NT2/D1 (cell line): Measurements from ENCODE around the gene MAP3K4.

Experiments used
- DNase-seq: peaks from one replicate; pipeline ENCODE4 v3.0.0-alpha.2; 2011; ENCODE audit warnings: low read depth, low spot score
- H3K27me3 ChIP-seq: 2 replicates; pipeline ENCODE4 v1.6.0; 2011; ENCODE audit warnings: mild to moderate bottlenecking; ENCODE audit not compliant: insufficient read length, insufficient read depth
- H3K36me3 ChIP-seq: 2 replicates; pipeline ENCODE4 v1.6.1; 2011; ENCODE audit warnings: mild to moderate bottlenecking, low read length, mixed read lengths; ENCODE audit not compliant: insufficient read depth, insufficient read length
- H3K4me1 ChIP-seq: 2 replicates; pipeline ENCODE4 v1.5.1; 2011; ENCODE audit not compliant: insufficient read depth, insufficient read length
- H3K4me3 ChIP-seq: 2 replicates; pipeline ENCODE4 v1.5.1; 2011; ENCODE audit warnings: low read depth; ENCODE audit not compliant: insufficient read length
- H3K9ac ChIP-seq: 2 replicates; pipeline ENCODE4 v1.6.0; 2011; ENCODE audit warnings: low read depth; ENCODE audit not compliant: insufficient read length
- H3K9me3 ChIP-seq: 2 replicates; pipeline ENCODE4 v1.5.1; 2011; ENCODE audit warnings: mild to moderate bottlenecking, low read length; ENCODE audit not compliant: insufficient read depth
- SUZ12 ChIP-seq: IDR thresholded peaks from 2 replicates; pipeline ENCODE4 v1.6.1; 2011; ENCODE audit not compliant: insufficient read length, insufficient read depth; ENCODE audit errors: extremely low read depth
- YY1 ChIP-seq: IDR thresholded peaks from 2 replicates; pipeline ENCODE4 v1.6.1; 2011; ENCODE audit not compliant: insufficient read length, insufficient read depth
- ZNF274 ChIP-seq: IDR thresholded peaks from 2 replicates; pipeline ENCODE4 v1.6.1; 2011; ENCODE audit warnings: mild to moderate bottlenecking, low read depth, low read length

MAP3K4 gene

GRCh38 chr6:161050134-161050765 is 58.7 kb downstream of the MAP3K4 start:
- Histone ChIP-seq H3K9ac (no peak overlapping the region), H3K27me3 (no peaks in the 10 kb centered on the region), H3K9me3 (no peaks in the 10 kb centered on the region), H3K4me3 (no peak overlapping the region), H3K4me1 (no peaks in the 10 kb centered on the region), H3K36me3 (peaks cover 23% of the 10 kb centered on the region)
- TF ChIP-seq YY1 (no peak), SUZ12 (no peak), ZNF274 (no peak)
- DNase-seq: no peak

- Histone ChIP-seq H3K36me3 (peaks cover 23% of the 10 kb centered on the region), H3K9me3 (no peaks in the 10 kb centered on the region), H3K4me1 (no peaks in the 10 kb centered on the region), H3K27me3 (no peaks in the 10 kb centered on the region), H3K4me3 (no peak overlapping the region), H3K9ac (no peak overlapping the region)
- no peak for DNase-seq
- TF ChIP-seq SUZ12 (no peak), YY1 (no peak), ZNF274 (no peak)
These were observed 61.5 kb downstream of the MAP3K4 start for GRCh38 chr6:161053103-161053502.

DNA sequence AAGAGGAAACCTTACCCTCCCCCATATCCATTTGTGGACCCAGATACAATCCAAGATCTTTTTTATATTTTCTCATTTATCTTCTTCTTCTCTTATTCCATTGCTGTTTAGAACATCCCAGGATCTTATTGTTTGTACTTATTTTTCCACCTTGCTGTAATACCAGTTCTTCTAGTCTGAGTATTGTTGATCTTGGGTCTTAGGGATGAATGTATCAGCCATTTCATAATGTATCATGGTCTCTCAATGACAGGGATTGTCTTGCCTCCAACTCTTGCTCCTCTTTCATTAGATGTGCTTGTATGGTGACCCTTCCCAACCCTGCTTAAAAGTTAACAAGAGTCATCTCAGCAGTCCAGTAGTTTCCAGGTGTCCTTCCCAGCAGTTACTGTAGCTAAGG is 63.3 kb downstream of the MAP3K4 start:
- TF ChIP-seq ZNF274 (no peak), SUZ12 (no peak), YY1 (no peak)
- H3K36me3 ChIP-seq: peaks cover 9% of the 10 kb centered on the region
- H3K4me1 ChIP-seq: no peaks in the 10 kb centered on the region
- H3K4me3 ChIP-seq: no peak overlapping the region
- H3K27me3 ChIP-seq: no peaks in the 10 kb centered on the region
- H3K9me3 ChIP-seq: no peaks in the 10 kb centered on the region
- no peak for DNase-seq
- H3K9ac ChIP-seq: no peak overlapping the region

DNA sequence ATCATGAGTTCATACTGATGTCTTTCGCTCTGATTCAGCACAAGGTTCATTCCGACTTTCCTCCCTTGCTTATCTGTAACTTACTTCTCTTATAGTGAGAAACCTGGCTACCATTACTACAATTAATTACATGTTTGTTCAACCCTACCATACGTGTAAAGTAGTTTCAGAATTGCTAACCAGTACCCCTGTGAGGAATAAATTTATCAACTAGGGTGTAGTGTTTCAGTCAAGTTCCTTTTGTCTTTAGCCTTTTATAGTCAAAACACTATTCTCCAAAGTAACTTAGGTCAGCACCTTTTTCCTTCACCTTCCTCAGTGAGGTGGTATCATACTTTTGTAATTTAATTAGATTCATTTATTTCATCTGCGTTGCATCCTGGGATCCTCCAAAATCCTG is 64.9 kb downstream of the MAP3K4 start:
- Histone ChIP-seq H3K4me1 (no peaks in the 10 kb centered on the region), H3K9ac (no peak overlapping the region), H3K4me3 (no peak overlapping the region), H3K36me3 (peaks cover 5% of the 10 kb centered on the region), H3K9me3 (no peaks in the 10 kb centered on the region), H3K27me3 (no peaks in the 10 kb centered on the region)
- TF ChIP-seq YY1 (no peak), ZNF274 (no peak), SUZ12 (no peak)
- DNase-seq: no peak

GRCh38 chr6:161057103-161058091 is 65.8 kb downstream of the MAP3K4 start:
- Histone ChIP-seq H3K27me3 (no peaks in the 10 kb centered on the region), H3K4me1 (no peaks in the 10 kb centered on the region), H3K36me3 (peaks cover 5% of the 10 kb centered on the region), H3K4me3 (no peak overlapping the region), H3K9ac (no peak overlapping the region), H3K9me3 (no peaks in the 10 kb centered on the region)
- no peak for DNase-seq
- TF ChIP-seq ZNF274 (no peak), SUZ12 (no peak), YY1 (no peak)

- TF ChIP-seq YY1 (no peak), SUZ12 (no peak), ZNF274 (no peak)
- H3K27me3 ChIP-seq: no peaks in the 10 kb centered on the region
- H3K4me1 ChIP-seq: no peaks in the 10 kb centered on the region
- H3K9ac ChIP-seq: no peak overlapping the region
- DNase-seq: no peak
- no peaks in the 10 kb centered on the region for H3K36me3 ChIP-seq
- H3K4me3 ChIP-seq: no peak overlapping the region
- no peaks in the 10 kb centered on the region for H3K9me3 ChIP-seq
These were observed 67.2 kb downstream of the MAP3K4 start for GRCh38 chr6:161058741-161059140.

GRCh38 chr6:161061576-161061975 is 70.0 kb downstream of the MAP3K4 start:
- Histone ChIP-seq H3K4me3 (no peak overlapping the region), H3K36me3 (peaks cover 5% of the 10 kb centered on the region)
- TF ChIP-seq SUZ12: no peak

More at GRCh38 chr6:161061576-161061975, 70.0 kb downstream of the MAP3K4 start:
- H3K9me3 ChIP-seq: no peaks in the 10 kb centered on the region
- H3K9ac ChIP-seq: no peak overlapping the region
- DNase-seq: no peak
- no peaks in the 10 kb centered on the region for H3K27me3 ChIP-seq
- no peaks in the 10 kb centered on the region for H3K4me1 ChIP-seq
